IMR-90 (cell line): ENCODE results near the gene MROH2A. TPM values are rescaled to one million over a fixed set of nuclear protein-coding genes. Genes with fewer than 3 reads are reported as not detected.

Experiments used
- ATAC-seq: fragments of 200-7000 bp; cut with Tn5 transposase; 2 replicates; pipeline ENCODE4 v1.9.1; 2020; ENCODE audit warnings: low read depth, mild to moderate bottlenecking, moderate library complexity
- BruUV-seq: library from RNA; stranded (reverse); fragments of 400-500 nt; replicated peaks from 2 replicates; lab custom pipeline; 2021; lab: Mats Ljungman, UMichigan
- CTCF ChIA-PET: fragments of 300-600 bp; formaldehyde crosslinking; extraction: SDS; loops from one replicate; lab custom pipeline; 2021; ENCODE audit warnings: antibody characterized with exemption; lab: Yijun Ruan, JAX
- POLR2A ChIA-PET: fragments of 300-600 bp; sonication (Branson Sonifier 250); formaldehyde crosslinking; loops from one replicate; lab custom pipeline; 2022; ENCODE audit warnings: antibody characterized with exemption; ENCODE audit not compliant: unreplicated experiment; lab: Charles Lee
- DNase-seq: peaks from one replicate; pipeline ENCODE4 v3.0.0; 2013
- H2AFZ ChIP-seq: replicated peaks from 2 replicates; pipeline ENCODE3; 2013; ENCODE audit warnings: low read length, mild to moderate bottlenecking; ENCODE audit not compliant: poor library complexity
- H2AK5ac ChIP-seq: 2 replicates; pipeline ENCODE4 v1.6.1; 2013; ENCODE audit warnings: low read depth, low read length, inconsistent platforms
- H2AK9ac ChIP-seq: replicated peaks from 2 replicates; pipeline ENCODE3; 2013; ENCODE audit warnings: mild to moderate bottlenecking, low read depth, low read length, moderate library complexity; ENCODE audit not compliant: poor library complexity
- H2BK120ac ChIP-seq: 2 replicates; pipeline ENCODE4 v1.6.1; 2013; ENCODE audit warnings: low read depth, low read length, inconsistent platforms
- H2BK15ac ChIP-seq: 3 replicates; pipeline ENCODE4 v1.6.1; 2013; ENCODE audit warnings: low read depth, low read length, inconsistent platforms
- H2BK20ac ChIP-seq: 2 replicates; pipeline ENCODE4 v1.6.1; 2013; ENCODE audit warnings: low read depth, mild to moderate bottlenecking, inconsistent platforms, low read length, moderate library complexity
- H2BK5ac ChIP-seq: 2 replicates; pipeline ENCODE4 v1.6.1; 2013; ENCODE audit warnings: mild to moderate bottlenecking, low read depth, low read length, inconsistent platforms; ENCODE audit not compliant: poor library complexity, severe bottlenecking
- H3K14ac ChIP-seq: replicated peaks from 2 replicates; pipeline ENCODE4 v1.6.1; 2013; ENCODE audit warnings: low read depth, low read length, inconsistent platforms
- H3K18ac ChIP-seq: 2 replicates; pipeline ENCODE4 v1.6.1; 2013; ENCODE audit warnings: low read depth, low read length, control low read depth
- H3K23ac ChIP-seq: 2 replicates; pipeline ENCODE4 v1.6.1; 2013; ENCODE audit warnings: low read depth, low read length, inconsistent platforms
- H3K27ac ChIP-seq: 2 replicates; pipeline ENCODE4 v1.5.1; 2013; ENCODE audit warnings: mild to moderate bottlenecking, control low read depth, low read length; ENCODE audit not compliant: insufficient read depth
- H3K27me3 ChIP-seq: 2 replicates; pipeline ENCODE4 v1.6.1; 2013; ENCODE audit warnings: low read length; ENCODE audit not compliant: control insufficient read depth, insufficient read depth
- H3K36me3 ChIP-seq: 2 replicates; pipeline ENCODE4 v1.6.1; 2013; ENCODE audit warnings: low read length, mixed read lengths; ENCODE audit not compliant: control insufficient read depth, insufficient read depth
- H3K4ac ChIP-seq: 2 replicates; pipeline ENCODE4 v1.6.1; 2013; ENCODE audit warnings: low read depth, low read length, inconsistent platforms
- H3K4me1 ChIP-seq: 2 replicates; pipeline ENCODE4 v1.6.1; 2013; ENCODE audit warnings: low read length, mixed read lengths; ENCODE audit not compliant: control insufficient read depth, insufficient read depth
- H3K4me2 ChIP-seq: 2 replicates; pipeline ENCODE4 v1.6.1; 2013; ENCODE audit warnings: low read depth, mild to moderate bottlenecking, control low read depth, low read length, moderate library complexity
- H3K4me3 ChIP-seq: 2 replicates; pipeline ENCODE4 v1.5.1; 2013; ENCODE audit warnings: low read depth, mild to moderate bottlenecking, control low read depth, low read length, moderate library complexity; ENCODE audit not compliant: insufficient read depth
- H3K56ac ChIP-seq: 2 replicates; pipeline ENCODE4 v1.6.1; 2013; ENCODE audit warnings: low read length, inconsistent platforms; ENCODE audit not compliant: insufficient read depth; ENCODE audit errors: extremely low read depth
- H3K79me1 ChIP-seq, 2 experiments: 2 replicates each; pipeline ENCODE4 v1.6.1; 2013; ENCODE audit warnings: low read length in 2 of 2, inconsistent platforms in 1 of 2, low read depth in 1 of 2
- H3K9ac ChIP-seq: 2 replicates; pipeline ENCODE4 v1.6.1; 2013; ENCODE audit warnings: low read depth, low read length, control low read depth
- H3K9me1 ChIP-seq: 2 replicates; pipeline ENCODE4 v1.6.1; 2013; ENCODE audit warnings: low read length, inconsistent platforms; ENCODE audit not compliant: insufficient read depth
- H3K9me3 ChIP-seq: 2 replicates; pipeline ENCODE4 v1.6.1; 2013; ENCODE audit warnings: low read length; ENCODE audit not compliant: control insufficient read depth, insufficient read depth
- H4K20me1 ChIP-seq: 2 replicates; pipeline ENCODE4 v1.6.1; 2013; ENCODE audit warnings: low read length, inconsistent platforms; ENCODE audit not compliant: insufficient read depth
- H4K5ac ChIP-seq: 2 replicates; pipeline ENCODE4 v1.6.1; 2013; ENCODE audit warnings: mild to moderate bottlenecking, low read depth, low read length, control low read depth
- H4K8ac ChIP-seq, 2 experiments: 2 replicates each; pipeline ENCODE4 v1.6.1; 2013; ENCODE audit warnings: low read depth in 2 of 2, low read length in 2 of 2, control low read depth in 1 of 2, inconsistent platforms in 1 of 2
- H4K91ac ChIP-seq: 2 replicates; pipeline ENCODE4 v1.6.1; 2013; ENCODE audit warnings: low read depth, low read length, inconsistent platforms; ENCODE audit not compliant: insufficient read depth
- CEBPB ChIP-seq: IDR thresholded peaks from 2 replicates; pipeline ENCODE4 v1.6.1; 2012; ENCODE audit warnings: low read depth, low read length, improper control_type of control experiment
- FOS ChIP-seq: fragments of 150-350 bp; IDR thresholded peaks from 2 replicates; pipeline ENCODE4 v1.6.1; 2016; ENCODE audit warnings: low read depth, low read length
- MAFK ChIP-seq: IDR thresholded peaks from 2 replicates; pipeline ENCODE4 v1.6.1; 2012; ENCODE audit warnings: low read depth, low read length, improper control_type of control experiment
- MAZ ChIP-seq: IDR thresholded peaks from 2 replicates; pipeline ENCODE4 v1.6.1; 2012; ENCODE audit warnings: low read depth, mild to moderate bottlenecking, low read length, improper control_type of control experiment, moderate library complexity, borderline replicate concordance
- POLR2A ChIP-seq: IDR thresholded peaks from 2 replicates; pipeline ENCODE4 v1.6.1; 2012; ENCODE audit warnings: mild to moderate bottlenecking, low read depth, low read length
- SMC3 ChIP-seq: fragments of 150-350 bp; IDR thresholded peaks from 2 replicates; pipeline ENCODE4 v1.6.1; 2016; ENCODE audit warnings: low read depth, mild to moderate bottlenecking, antibody characterized with exemption, low read length, moderate library complexity
- WGBS, 2 experiments: methylation state at CpG; one replicate each; pipeline versions ENCODE4 v1.1.5 to v1.1.7; 2013; ENCODE audit warnings: missing lambda C conversion rate in 2 of 2; ENCODE audit not compliant: insufficient read length in 1 of 2; ENCODE audit errors: extremely low coverage in 2 of 2; 5-methylcytosine and 5-hydroxymethylcytosine counted together
- dilution Hi-C: fragments of 300-500 bp; cut with HindIII; formaldehyde crosslinking; loops from one replicate; pipeline ENCODE4 v1.14.3; 2018; ENCODE audit warnings: low sequenced_read_pairs; ENCODE audit not compliant: unreplicated experiment
- in situ Hi-C: fragments of 300-500 bp; cut with MboI; formaldehyde crosslinking; loops from 3 replicates; pipeline ENCODE4 v1.14.3; 2019; ENCODE audit warnings: low sequenced_read_pairs, inconsistent platforms, mixed read lengths
- intact Hi-C: fragments of 100-400 bp; cut with micrococcal nuclease; formaldehyde crosslinking; loops from 2 replicates; pipeline ENCODE4 v1.10.0; 2022
- polyA plus RNA-seq, 3 experiments: library from polyadenylated mRNA; depleted of rRNA; stranded (reverse); fragments of >200 nt; gene quantifications; 2 replicates each; pipeline ENCODE4 v1.2.3, GENCODE V29; 2012; ENCODE audit warnings: low replicate concordance in 1 of 3
- total RNA-seq: library from RNA; depleted of rRNA; stranded (reverse); fragments of >200 nt; gene quantifications from 2 replicates; pipeline ENCODE4 v1.2.3, GENCODE V29; 2012

MROH2A gene
- total and polyA plus RNA-seq, 2 of the 4 experiments (the other 2 are of a cell fraction): not detected

DNA sequence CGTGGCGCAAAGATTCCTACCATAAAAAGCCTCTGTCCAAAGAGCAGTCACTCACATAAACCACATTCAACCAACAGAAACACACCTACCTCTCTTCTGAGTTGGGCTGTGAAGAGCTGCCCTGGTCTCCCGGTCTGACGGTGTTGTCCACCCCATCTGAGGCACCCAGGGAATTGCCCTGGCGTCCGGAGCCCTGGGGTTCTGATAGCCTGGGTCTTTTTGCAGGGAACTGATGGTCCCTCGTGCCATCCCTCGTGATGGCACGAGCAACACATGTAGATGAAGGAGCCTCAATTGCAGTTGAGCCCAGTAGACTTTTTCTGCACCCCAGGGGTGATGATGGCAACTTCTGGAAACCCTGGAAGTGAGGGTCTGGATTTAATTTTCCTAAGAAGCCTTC is 62.4 kb downstream of the MROH2A start (continued):
- TF ChIP-seq SMC3 (no peak), CEBPB (no peak), MAZ (no peak), FOS (no peak)

DNA sequence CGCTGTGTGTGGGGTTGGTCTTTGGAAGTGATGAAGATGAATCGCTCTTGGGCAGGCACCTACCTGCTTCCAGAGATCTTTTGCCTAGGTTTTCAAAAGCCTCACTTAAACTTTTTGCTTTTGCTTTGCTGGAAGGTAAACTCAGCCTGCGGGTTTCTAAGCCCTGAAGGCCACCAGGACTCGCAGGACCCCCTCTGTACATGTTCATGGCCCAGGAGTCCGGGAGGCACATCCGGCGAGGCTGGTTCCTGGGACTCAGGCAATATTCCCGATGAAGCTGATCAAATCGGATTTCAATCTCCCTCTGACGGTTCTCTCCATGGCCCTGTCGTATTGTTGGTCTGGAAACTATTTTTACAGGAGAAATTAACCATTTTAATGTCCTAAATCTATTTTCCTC is 63.1 kb downstream of the MROH2A start:
- Histone ChIP-seq H3K79me1 (peaks cover 44 to 60% of the 10 kb centered on the region in 2 experiments), H2AFZ (no peak overlapping the region), H3K14ac (no peak overlapping the region), H4K5ac (no peak overlapping the region), H2AK5ac (no peak overlapping the region), H4K8ac (no peak overlapping the region), H3K4me3 (no peak overlapping the region), H3K27me3 (no peaks in the 10 kb centered on the region), H3K23ac (no peak overlapping the region), H3K9ac (no peak overlapping the region), H2BK15ac (no peak overlapping the region), H3K9me1 (peaks cover 7% of the 10 kb centered on the region), H3K9me3 (no peaks in the 10 kb centered on the region), H4K20me1 (peaks cover 29% of the 10 kb centered on the region), H3K18ac (no peak overlapping the region), H2AK9ac (no peak overlapping the region), H2BK20ac (no peak overlapping the region), H3K27ac (no peak overlapping the region), H3K56ac (no peak overlapping the region), H2BK120ac (no peak overlapping the region), H3K4me1 (peaks cover 2% of the 10 kb centered on the region; the same call in 1 of the 2 replicates), H3K4ac (no peak overlapping the region), H3K36me3 (peaks cover 22% of the 10 kb centered on the region), H4K91ac (no peak overlapping the region), H3K4me2 (no peak overlapping the region), H2BK5ac (no peak overlapping the region)
- intact Hi-C loops (no loop called here), in situ Hi-C loops (loop anchor here (25.0 kb wide), 1 partner anchor 379 kb away; no protein-coding TSS in a partner anchor), dilution Hi-C loops (no loop called here)
- POLR2A ChIA-PET: no interaction called here
- BruUV-seq: no TSS peak
- CTCF ChIA-PET: no interaction called here
- TF ChIP-seq POLR2A (no peak), MAFK (no peak)
- ATAC-seq (no peak), DNase-seq (no peak)
- WGBS, 2 experiments: 100% methylated on average over 3 of the region's 11 CpGs; no CpG with 5 or more reads in 1 of the 2 experiments
